Activated naive CD4-positive, alpha-beta T cell treated with Interleukin-2 at 50 U/mL for 16 hours (primary cell): ENCODE data around the gene KRT17.
"Not testable (repeated sequence)": the region's sequence is repeated elsewhere in the genome, so short reads cannot be mapped to it uniquely, and the experiment has no call there.

Experiments
- DNase-seq: peaks from one replicate; pipeline ENCODE4 v3.0.0-alpha.2; 2020

The KRT17 gene

DNA sequence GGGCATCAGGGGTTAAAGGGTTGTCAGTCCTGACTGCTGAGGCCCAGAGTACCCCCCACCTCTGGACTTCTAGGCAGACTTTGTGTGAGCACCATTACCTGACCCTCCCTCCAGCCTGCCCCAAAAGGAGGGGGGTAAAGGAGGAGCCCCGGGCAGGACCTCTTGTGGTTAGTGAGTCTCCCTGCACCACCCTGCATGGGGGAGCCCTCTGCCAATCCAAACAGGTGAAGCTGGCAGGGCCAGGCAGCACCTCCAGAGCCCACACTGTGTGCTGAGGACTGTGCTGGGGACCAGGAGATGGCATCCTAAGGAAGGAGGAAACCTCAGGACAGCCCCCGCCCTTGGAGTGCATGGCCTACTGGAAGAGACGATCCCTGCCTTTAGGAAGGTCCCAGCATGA is 35.1 kb downstream of the KRT17 start:
- no peak for DNase-seq

DNA sequence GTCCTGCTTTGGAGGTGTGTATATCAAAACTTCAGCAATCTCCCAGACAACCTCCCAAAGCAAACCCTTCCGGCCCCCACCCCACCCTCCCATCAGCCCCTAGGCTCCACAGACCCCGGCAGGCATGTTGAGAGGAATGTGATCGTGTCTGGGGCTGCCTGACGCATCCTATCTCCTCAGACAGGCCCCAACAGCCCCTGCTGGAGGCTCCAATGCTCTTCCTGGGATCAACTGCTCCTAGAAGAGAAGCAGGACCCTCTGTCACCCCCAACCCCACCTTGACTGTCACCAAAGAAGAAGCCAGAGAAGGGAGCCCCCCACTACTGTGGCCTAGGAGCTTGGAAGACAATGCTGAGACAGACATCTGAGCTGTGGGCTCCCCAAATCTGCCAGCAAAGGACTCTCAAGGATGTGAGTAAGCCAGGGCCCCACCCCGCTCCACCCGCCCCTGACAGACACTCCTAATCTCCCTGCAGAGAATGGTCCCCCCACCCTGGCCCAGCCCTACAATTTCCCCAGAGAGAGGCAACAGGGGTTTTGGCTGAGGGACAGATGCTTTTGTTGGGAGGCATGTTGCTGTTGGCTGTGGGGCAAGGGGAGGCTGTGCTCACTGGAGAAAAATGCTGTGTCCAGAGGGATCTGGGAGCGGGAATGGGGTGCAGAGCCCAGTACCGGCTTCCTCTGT is 36.1 kb downstream of the KRT17 start:
- no peak for DNase-seq

GRCh38 chr17:41586863-41587495 is 37.4 kb downstream of the KRT17 start, which contains the start of gene KRT14:
Gene KRT14, minus strand, starts transcription at chr17:41586895. Its CDS starts 61 bp downstream, at chr17:41586834.
- DNase-seq = no peak

DNA sequence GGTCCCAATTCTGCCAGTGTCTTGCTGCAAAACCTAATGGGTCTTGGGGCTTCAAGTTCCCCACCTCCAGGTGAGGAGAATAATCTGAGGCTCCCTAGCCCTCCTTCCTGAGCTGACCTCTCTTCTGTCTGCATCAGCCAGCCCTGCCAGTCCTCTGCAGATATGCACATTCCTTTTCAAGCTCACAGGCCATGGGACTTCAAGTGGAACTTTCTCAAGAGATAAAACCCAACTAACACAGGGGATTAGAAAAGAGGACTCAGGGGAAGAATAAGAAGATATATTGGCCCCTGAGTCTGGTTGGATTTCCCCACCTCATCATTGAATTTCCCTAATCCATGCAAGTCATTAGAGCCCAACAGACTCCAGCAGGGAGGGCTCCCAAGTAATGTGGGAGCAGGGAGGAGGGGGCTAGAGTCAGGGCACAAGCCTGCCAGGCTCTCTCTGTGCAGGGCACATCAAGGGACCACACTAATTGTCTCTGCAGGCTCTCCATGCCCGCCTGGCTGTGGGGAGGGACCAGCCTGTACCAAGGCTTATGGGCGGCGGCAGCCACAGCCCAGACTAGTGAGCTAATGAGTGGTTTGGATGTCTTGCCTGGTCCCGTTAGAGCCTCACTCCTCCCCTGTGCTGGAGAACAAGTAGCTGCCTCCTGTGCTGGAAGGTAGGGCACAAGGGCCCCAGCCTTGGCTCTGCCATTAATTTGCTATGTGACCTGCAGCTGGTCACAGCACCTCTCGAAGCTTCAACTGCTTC is 38.9 kb downstream of the KRT17 start:
- no peak for DNase-seq

GRCh38 chr17:41584331-41584927 is 39.9 kb downstream of the KRT17 start:
- DNase-seq = not testable (repeated sequence)

- no peak for DNase-seq
Observed at GRCh38 chr17:41583137-41584127, 40.9 kb downstream of the KRT17 start.

DNA sequence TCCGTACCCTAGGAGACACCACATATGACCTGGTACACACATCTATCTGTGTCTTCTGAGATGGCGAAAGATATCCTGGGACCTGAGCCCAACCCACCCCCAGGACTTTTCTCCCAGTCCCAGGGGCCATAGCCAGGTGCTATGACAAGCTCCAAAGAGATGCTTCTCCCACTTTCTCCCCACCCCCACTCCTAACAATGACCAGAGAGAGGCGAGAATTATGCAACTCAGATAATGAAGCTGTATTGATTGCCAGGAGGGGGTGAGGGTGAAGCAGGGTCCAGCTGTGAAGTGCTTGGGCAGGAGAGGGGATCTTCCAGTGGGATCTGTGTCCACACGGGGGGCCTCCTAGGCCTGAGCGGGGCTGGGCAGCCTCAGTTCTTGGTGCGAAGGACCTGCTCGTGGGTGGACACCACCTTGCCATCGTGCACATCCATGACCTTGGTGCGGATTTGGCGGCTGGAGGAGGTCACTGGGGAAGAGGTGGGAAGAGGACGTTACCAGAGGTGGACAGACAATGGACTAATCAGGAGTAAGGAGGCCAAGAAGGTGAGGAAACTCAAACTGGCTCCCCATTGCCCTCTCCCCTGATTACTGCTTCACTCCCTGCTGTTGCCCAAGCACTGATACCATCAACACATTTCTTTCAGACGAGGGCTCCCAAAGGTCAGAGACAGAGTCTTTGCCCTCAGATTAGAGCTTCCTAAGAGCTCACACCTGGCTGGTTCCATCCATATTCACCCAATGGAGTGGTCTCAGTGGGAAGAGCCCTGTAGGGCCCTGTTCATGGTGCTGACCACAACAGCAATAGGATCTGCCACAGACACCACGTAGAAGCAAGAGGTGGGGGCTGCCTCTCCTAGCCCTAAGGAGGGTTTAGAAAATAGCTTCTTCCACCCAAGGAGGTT is 42.1 kb downstream of the KRT17 start:
- DNase-seq = not testable (repeated sequence)

- DNase-seq = no peak
Observed at GRCh38 chr17:41581366-41582060, 42.9 kb downstream of the KRT17 start.

DNA sequence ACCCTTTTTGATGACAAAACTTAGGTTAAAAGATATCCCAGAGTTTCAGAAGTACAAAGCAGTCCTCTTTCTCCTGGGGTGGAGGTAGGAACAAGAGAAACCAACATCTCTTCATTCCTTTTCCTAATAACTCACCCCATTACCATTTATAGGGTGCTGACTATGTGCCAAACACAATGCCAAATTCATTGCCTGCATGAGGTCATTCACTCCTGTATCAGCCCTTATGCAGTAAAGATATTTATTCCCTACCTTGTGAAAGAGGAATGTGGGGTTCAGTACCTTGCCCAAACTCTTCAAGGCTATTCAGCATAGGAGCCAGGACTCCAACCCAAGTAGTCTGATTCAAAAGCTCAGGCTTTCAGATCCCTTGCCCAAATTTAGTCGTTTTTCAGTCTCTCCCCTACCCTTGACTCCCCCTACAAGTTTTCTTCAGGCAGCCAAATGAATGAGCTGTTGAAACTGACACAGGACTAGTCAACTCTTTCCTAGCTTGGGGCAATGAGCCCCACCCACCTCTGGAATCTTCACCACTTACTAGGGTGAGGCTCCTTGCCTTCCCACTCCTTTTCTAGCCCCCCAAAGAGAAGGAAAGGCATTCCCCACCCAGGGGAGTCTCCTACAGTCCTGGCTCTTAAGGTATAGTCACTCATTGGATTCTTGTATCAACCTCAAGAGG is 43.5 kb downstream of the KRT17 start:
- DNase-seq = no peak

GRCh38 chr17:41580244-41580575 is 44.2 kb downstream of the KRT17 start:
- no peak for DNase-seq

- DNase-seq = peak; percentile 69
Observed at GRCh38 chr17:41579484-41580243, 44.7 kb downstream of the KRT17 start.

GRCh38 chr17:41578971-41579370 is 45.4 kb downstream of the KRT17 start:
- DNase-seq = no peak

GRCh38 chr17:41578538-41578937 is 45.8 kb downstream of the KRT17 start:
- no peak for DNase-seq

DNA sequence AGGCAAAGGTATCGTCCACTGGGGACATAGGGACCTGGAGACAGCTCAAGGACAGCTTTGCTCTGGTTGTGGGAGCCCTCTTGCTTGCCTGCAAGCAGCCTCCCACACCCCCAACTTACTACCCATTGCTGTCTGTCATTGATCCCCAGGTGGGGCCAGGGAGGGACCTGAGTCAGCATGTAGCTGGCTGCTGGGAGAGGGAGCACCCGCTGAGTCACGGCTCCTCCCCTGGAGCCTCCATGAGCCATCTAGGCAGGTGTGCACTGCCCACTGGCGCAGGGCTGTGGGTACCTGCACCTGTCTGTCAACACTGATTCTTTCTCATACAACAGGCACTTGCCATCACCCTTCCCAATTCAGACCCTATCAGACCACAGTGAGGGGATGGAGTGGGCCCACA is 47.6 kb downstream of the KRT17 start:
- DNase-seq = not testable (repeated sequence)

DNA sequence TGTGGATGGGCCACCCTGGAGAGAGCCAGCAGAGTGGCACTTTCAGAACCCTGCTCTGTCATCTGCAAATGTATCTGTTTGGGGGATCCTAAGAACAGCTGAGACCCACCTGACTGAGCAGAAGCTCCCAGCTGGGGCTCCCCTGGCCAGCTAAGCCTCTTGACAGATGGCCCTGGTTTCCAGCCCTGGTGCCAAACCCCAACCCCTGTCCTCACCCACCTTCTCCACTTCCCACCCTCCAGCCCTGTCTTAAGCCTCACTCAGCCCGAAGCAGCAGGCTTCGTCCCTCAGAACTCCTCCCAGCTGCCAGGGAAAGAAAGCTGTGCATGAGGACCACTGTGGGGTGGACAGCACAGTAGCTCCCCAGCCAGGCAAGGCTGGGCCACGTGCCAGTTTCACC is 49.0 kb downstream of the KRT17 start:
- no peak for DNase-seq

- no peak for DNase-seq
Observed at GRCh38 chr17:41571561-41572434, 52.6 kb downstream of the KRT17 start, which contains the start of gene KRT9. Gene KRT9, minus strand, starts transcription at chr17:41572059. Its CDS starts 67 bp downstream, at chr17:41571992.
